ENCODE results near the gene AGRN. TPM values are rescaled to one million over a fixed set of nuclear protein-coding genes. Genes with fewer than 3 reads are reported as not detected.
"Not testable (repeated sequence)": the region's sequence is repeated elsewhere in the genome, so short reads cannot be mapped to it uniquely, and the experiment has no call there.

The AGRN gene
- total RNA-seq, 1 experiment from 2014 or later: 175 TPM

DNA sequence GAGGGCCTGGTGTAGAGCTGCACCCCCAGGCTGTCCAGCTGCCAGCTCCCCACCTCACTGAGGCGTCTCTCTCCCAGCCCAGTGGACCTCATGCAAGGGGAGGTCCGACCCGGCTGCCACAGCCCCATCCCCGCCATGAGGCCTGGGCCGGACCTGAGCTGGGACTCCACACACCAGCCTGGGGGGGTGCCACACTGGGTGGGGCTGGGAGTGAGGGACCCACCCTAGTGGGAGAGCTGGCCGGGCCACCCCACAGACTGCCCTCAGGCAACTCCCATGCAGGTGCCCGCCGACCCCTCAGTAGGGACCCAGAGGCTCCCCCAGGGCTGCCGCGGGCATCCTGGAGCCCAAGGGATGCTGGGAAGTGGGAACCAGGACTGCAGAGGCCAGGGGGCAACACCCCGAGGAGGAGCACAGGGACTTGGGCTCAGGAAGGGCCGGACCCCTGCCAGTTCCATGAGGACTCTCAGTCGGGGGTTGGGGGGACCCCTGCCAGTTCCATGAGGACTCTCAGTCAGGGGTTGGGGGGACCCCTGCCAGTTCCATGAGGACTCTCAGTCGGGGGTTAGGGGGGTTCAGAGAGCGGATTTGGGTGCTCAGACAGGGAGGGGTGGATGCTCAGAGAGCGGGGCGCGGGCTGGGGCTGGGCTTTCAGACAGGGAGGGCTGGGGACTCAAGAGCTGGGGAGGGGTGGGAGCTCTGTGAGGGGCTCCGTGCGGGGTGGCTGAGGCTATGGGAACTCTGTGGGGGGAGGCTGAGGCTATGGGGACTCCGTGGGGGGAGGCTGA, 55.4 kb downstream of the AGRN start:
- H2BK15ac ChIP-seq (ENCODE audit: low read depth, low read length): no peak overlapping the region
- H4K91ac ChIP-seq (ENCODE audit: insufficient read length, low read depth, low read length): no peak overlapping the region
- H3K4me1 ChIP-seq (ENCODE audit: insufficient read depth, low read length): no peaks in the 10 kb centered on the region
- H3K79me1 ChIP-seq (ENCODE audit: insufficient read depth, low read depth, low read length, poor library complexity, severe bottlenecking): no peaks in the 10 kb centered on the region
- H3K23me2 ChIP-seq (ENCODE audit: insufficient read length, low read depth, low read length, poor library complexity, severe bottlenecking): peaks cover 6% of the 10 kb centered on the region
- no peak overlapping the region for H4K5ac ChIP-seq (ENCODE audit: insufficient read length, low read depth, low read length)
- H3K9ac ChIP-seq (ENCODE audit: extremely low read depth, insufficient read length, low read length): no peak overlapping the region
- no peaks in the 10 kb centered on the region for H3K79me2 ChIP-seq (ENCODE audit: insufficient read depth, low read length)
- H3K56ac ChIP-seq (ENCODE audit: insufficient read length, low read depth, low read length): no peak overlapping the region
- H3K27me3 Mint-ChIP-seq (ENCODE audit: low read depth): peaks cover 27% of the 10 kb centered on the region
- H2BK20ac ChIP-seq (ENCODE audit: low read depth, low read length, poor library complexity, severe bottlenecking): no peak overlapping the region
- no peak overlapping the region for H2BK120ac ChIP-seq (ENCODE audit: low read depth, low read length, poor library complexity, severe bottlenecking)
- H3T11ph ChIP-seq (ENCODE audit: low read length): no peak overlapping the region
- no peaks in the 10 kb centered on the region for H3K36me3 Mint-ChIP-seq (ENCODE audit: insufficient read depth in 1 of 3, low read depth in 3 of 3)
- H3K4me1 Mint-ChIP-seq: peaks cover 0 to 4% of the 10 kb centered on the region in 2 experiments; a peak in 1 of 4 replicates
- no peaks in the 10 kb centered on the region for H4K20me1 ChIP-seq (ENCODE audit: control insufficient read depth, insufficient read depth, insufficient read length)
- H3K27ac Mint-ChIP-seq: no peak overlapping the region
- H3K18ac ChIP-seq (ENCODE audit: insufficient read length, low read depth, low read length): no peak overlapping the region
- no peak overlapping the region for H2AFZ ChIP-seq (ENCODE audit: low read length)
- H2BK12ac ChIP-seq (ENCODE audit: insufficient read length, low read depth, low read length): no peak overlapping the region
- H2BK5ac ChIP-seq (ENCODE audit: insufficient read length, low read length): no peak overlapping the region
- WGBS (ENCODE audit: extremely low coverage, insufficient read length, low lambda C conversion rate): no CpG with 5 or more reads among the region's 21 CpGs
- DNase-seq: no peak
- H3K4ac ChIP-seq (ENCODE audit: low read depth, low read length): no peak overlapping the region
- no peak overlapping the region for H3K4me3 Mint-ChIP-seq
- TF ChIP-seq, protein P1, sequence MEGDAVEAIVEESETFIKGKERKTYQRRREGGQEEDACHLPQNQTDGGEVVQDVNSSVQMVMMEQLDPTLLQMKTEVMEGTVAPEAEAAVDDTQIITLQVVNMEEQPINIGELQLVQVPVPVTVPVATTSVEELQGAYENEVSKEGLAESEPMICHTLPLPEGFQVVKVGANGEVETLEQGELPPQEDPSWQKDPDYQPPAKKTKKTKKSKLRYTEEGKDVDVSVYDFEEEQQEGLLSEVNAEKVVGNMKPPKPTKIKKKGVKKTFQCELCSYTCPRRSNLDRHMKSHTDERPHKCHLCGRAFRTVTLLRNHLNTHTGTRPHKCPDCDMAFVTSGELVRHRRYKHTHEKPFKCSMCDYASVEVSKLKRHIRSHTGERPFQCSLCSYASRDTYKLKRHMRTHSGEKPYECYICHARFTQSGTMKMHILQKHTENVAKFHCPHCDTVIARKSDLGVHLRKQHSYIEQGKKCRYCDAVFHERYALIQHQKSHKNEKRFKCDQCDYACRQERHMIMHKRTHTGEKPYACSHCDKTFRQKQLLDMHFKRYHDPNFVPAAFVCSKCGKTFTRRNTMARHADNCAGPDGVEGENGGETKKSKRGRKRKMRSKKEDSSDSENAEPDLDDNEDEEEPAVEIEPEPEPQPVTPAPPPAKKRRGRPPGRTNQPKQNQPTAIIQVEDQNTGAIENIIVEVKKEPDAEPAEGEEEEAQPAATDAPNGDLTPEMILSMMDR (conservative IDR thresholded peaks at IDR 0.05): no peak
- no peak overlapping the region for H2AK5ac ChIP-seq (ENCODE audit: insufficient read length, low read length)
- H3K27me3 ChIP-seq (ENCODE audit: insufficient read depth, low read length): no peaks in the 10 kb centered on the region
- no peak overlapping the region for H3K27ac ChIP-seq (ENCODE audit: insufficient read length, low read depth, low read length)
- H3K9me3 ChIP-seq (ENCODE audit: control insufficient read depth, low read depth, low read length): no peaks in the 10 kb centered on the region
- H4K8ac ChIP-seq (replicated peaks; ENCODE audit: insufficient read length, low read depth, low read length): no peak overlapping the region
- H3K14ac ChIP-seq (ENCODE audit: insufficient read depth, low read length): no peak overlapping the region
- H3K23ac ChIP-seq (ENCODE audit: insufficient read length, low read depth, low read length): no peak overlapping the region
- H3K4me2 ChIP-seq (ENCODE audit: insufficient read depth, insufficient read length, low read length): no peak overlapping the region
- H3K9me3 Mint-ChIP-seq: no peaks in the 10 kb centered on the region; a peak in 1 of 5 replicates

DNA sequence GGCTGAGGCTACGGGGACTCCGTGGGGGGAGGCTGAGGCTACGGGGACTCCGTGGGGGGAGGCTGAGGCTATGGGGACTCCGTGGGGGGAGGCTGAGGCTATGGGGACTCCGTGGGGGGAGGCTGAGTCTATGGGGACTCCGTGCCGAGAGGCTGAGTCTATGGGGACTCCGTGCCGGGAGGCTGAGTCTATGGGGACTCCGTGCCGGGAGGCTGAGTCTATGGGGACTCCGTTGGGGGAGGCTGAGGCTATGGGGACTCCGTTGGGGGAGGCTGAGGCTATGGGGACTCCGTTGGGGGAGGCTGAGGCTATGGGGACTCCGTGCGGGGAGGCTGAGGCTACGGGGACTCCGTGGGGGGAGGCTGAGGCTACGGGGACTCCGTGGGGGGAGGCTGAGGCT, 57.5 kb downstream of the AGRN start:
- not testable (repeated sequence) for H3K79me1 ChIP-seq (ENCODE audit: insufficient read depth, low read depth, low read length, poor library complexity, severe bottlenecking); H3K23me2 ChIP-seq (ENCODE audit: insufficient read length, low read depth, low read length, poor library complexity, severe bottlenecking); H3K27ac ChIP-seq (ENCODE audit: insufficient read length, low read depth, low read length); H2BK120ac ChIP-seq (ENCODE audit: low read depth, low read length, poor library complexity, severe bottlenecking); H3K4me3 Mint-ChIP-seq; H3T11ph ChIP-seq (ENCODE audit: low read length); H4K20me1 ChIP-seq (ENCODE audit: control insufficient read depth, insufficient read depth, insufficient read length); DNase-seq; H3K4me1 ChIP-seq (ENCODE audit: insufficient read depth, low read length); H3K56ac ChIP-seq (ENCODE audit: insufficient read length, low read depth, low read length); H2BK5ac ChIP-seq (ENCODE audit: insufficient read length, low read length); H3K18ac ChIP-seq (ENCODE audit: insufficient read length, low read depth, low read length); H3K79me2 ChIP-seq (ENCODE audit: insufficient read depth, low read length); H3K27ac Mint-ChIP-seq; H2AK5ac ChIP-seq (ENCODE audit: insufficient read length, low read length); H3K9ac ChIP-seq (ENCODE audit: extremely low read depth, insufficient read length, low read length); H4K5ac ChIP-seq (ENCODE audit: insufficient read length, low read depth, low read length); H3K4ac ChIP-seq (ENCODE audit: low read depth, low read length); H3K9me3 ChIP-seq (ENCODE audit: control insufficient read depth, low read depth, low read length); H2AFZ ChIP-seq (ENCODE audit: low read length); H3K23ac ChIP-seq (ENCODE audit: insufficient read length, low read depth, low read length); H4K91ac ChIP-seq (ENCODE audit: insufficient read length, low read depth, low read length); H3K4me2 ChIP-seq (ENCODE audit: insufficient read depth, insufficient read length, low read length); H3K9me3 Mint-ChIP-seq; H3K4me1 Mint-ChIP-seq; H3K14ac ChIP-seq (ENCODE audit: insufficient read depth, low read length); H4K8ac ChIP-seq (replicated peaks; ENCODE audit: insufficient read length, low read depth, low read length); H3K36me3 Mint-ChIP-seq (ENCODE audit: insufficient read depth in 1 of 3, low read depth in 3 of 3); H2BK12ac ChIP-seq (ENCODE audit: insufficient read length, low read depth, low read length); H2BK20ac ChIP-seq (ENCODE audit: low read depth, low read length, poor library complexity, severe bottlenecking); H3K27me3 ChIP-seq (ENCODE audit: insufficient read depth, low read length); H2BK15ac ChIP-seq (ENCODE audit: low read depth, low read length)
- peaks cover 18% of the 10 kb centered on the region for H3K27me3 Mint-ChIP-seq (ENCODE audit: low read depth)
- no CpG with 5 or more reads among the region's 21 CpGs for WGBS (ENCODE audit: extremely low coverage, insufficient read length, low lambda C conversion rate)

Data from H9 (cell line).